GM03348 (cell line): ENCODE results near the gene FTL.

Experiments
- DNase-seq: peaks from one replicate; pipeline ENCODE4 v3.0.0; 2012; ENCODE audit warnings: low spot score

FTL gene

DNA sequence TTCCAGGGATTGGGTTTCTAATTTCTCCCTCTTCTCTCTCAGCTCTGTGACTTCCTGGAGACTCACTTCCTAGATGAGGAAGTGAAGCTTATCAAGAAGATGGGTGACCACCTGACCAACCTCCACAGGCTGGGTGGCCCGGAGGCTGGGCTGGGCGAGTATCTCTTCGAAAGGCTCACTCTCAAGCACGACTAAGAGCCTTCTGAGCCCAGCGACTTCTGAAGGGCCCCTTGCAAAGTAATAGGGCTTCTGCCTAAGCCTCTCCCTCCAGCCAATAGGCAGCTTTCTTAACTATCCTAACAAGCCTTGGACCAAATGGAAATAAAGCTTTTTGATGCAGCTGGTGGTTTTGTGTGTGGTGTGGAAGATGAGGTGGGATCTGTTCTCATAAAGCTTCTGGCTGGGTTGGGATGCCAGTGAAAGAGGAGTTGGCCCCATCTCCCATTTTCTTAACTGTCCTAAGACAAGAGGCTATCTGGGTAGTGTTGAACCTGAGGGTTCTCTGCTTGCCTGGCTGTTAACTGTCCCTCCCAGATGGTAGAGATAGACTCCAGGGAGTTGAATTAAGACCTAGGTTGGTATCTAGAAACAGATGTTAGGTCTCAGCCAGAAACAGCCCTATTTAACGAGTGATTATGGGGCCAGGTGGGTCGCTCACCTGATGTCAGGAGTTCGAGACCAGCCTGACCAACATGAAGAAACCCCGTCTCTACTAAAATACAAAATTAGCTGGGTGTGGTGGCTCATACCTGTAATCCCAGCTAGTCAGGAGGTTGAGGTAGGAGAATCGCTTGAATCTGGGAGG is 1.6 kb downstream of the FTL start:
- DNase-seq, result no peak

GRCh38 chr19:48967346-48968178 is 2.5 kb downstream of the FTL start:
- no peak for DNase-seq

GRCh38 chr19:48968179-48968661 is 3.1 kb downstream of the FTL start:
- DNase-seq, result peak; percentile 38

DNA sequence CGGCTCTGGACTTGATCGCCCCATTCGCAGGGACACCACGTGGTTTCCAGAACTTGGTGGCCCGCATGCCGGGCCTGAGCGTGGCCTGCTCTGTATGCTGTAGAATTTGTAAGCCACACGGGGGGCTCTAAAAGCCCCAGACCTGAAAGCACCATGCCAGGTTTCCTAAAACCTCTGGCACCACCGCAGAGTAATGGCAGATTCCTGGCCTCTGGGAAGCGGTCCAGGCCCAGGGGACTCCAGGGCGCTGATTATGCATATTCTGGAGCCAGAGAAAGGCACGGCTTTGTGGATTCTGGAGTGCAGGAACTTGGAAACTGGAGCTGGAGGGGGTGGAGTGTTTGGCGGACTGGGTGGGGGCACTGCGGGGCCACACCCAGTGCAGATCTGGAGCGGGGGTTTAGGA is 3.7 kb downstream of the FTL start:
- DNase-seq, result no peak

DNA sequence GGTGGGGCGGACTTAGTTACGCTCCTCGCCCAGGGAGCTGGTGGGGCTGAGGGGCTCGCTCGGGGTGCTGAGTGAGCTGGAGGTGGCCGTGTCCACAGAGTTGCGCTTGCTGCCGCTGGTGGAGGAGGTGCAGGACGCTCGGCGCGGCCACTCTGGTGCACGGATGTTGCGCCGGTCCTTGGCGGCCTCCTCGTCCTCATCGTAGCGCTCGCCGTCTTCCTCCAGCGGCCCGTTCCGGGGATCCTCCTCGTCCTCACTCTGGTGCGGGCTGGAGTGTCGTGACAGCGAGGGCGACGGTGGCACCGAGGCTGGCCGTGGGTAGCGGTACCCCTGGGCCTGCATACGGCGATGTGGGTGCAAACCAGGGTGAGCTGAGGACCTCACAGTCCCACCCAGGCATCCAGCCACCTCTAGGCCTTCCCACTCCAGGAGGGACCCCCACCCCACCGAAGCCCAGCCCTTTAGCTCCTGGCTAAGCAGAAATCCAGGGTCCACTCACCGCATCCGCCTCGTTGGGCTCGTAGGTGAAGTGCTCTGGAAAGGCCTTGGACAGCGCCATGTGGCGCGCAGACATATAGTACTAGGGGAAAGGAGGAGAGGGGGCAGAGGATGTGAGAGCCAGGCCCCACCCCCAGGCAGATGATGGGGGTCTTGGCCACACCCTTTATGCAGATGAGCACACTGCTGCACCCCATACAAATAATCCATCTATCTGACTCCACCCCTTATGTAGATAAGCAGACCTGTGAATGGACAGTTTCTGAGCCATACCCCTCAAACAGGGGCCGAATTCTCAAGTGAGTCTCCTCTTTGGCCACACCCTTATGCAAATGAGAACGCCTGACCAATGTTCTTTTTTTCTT is 4.4 kb downstream of the FTL start:
- DNase-seq, result no peak

GRCh38 chr19:48970139-48970766 is 5.1 kb downstream of the FTL start:
- no peak for DNase-seq

GRCh38 chr19:48970923-48971395 is 5.8 kb downstream of the FTL start:
- DNase-seq, result peak; percentile 81

- DNase-seq, result no peak
These were observed 11.1 kb downstream of the FTL start for GRCh38 chr19:48975947-48976847.

DNA sequence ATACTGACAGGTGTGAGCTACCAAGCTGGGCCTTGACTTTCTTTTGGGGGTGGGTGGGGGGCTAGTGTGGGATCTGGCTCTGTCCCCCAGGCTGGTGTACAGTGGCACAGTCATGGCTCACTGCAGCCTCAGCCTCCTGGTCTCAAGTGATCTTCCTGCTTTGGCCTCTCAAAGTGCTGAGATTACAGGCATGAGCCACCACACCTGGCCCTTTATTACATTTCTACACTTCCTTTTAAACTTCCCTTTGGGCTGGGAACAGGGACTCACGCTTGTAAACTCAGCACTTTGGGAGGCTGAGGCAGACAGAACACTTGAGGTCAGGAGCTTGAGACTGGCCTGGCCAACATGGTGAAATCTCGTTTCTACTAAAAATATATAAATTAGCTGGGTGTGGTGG is 12.0 kb downstream of the FTL start:
- DNase-seq, result no peak

DNA sequence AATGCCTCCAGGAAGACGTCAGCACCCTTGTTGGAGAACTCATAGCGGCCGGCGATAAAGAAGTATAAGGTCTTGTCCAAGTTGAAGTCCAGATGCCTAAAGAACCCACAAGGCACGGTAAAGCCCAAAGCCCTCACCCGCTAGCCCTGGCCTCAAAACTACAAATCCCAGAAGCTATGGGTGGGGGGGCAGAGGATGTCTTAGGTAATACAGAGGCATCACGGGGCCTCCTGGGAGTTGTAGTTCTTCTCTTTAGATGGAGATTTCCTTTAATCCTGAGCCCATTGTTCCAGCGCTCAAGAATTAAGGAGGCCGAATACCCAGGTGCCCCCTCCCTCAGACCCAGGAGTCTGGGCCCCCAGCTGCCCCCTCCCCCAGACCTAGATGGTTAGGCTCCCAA is 17.2 kb downstream of the FTL start:
- no peak for DNase-seq

DNA sequence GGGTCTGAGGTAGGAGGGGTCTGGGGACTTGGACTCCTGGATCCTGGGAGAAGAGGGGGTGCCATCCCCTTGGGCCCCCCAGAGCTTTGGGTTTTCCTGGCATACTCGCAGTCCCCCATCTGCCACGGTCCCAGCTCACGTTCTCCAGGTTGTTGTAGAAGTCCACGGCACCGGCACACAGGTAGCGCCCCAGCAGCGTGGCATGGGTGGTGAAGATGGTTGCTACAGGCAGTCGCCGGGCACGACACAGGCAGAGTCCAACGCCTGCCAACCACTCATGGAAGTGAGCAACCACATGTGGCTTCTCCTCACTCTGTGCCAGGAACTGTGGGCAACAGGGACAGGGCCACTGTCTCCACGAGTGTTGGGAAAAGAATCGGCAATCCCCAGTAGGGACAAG is 20.6 kb downstream of the FTL start:
- DNase-seq, result no peak

DNA sequence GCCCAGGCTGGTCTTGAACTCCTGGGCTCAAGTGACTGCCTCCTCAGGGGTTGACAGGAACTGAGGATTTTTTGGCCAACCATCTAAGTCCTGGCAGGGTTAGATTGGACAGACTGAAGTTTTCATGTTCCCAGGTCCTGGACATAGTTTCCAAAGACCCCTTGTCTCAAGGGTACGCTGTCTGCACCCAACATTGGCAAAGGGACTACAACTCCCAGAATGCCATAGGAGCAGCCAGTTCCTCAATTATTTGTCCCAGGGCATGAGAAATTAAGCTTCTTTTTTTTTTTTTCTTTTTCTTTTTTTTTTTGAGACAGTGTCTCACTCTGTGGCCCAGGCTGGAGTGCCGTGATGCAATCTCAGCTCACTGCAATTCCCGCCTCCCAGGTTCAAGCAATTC is 21.1 kb downstream of the FTL start:
- DNase-seq, result no peak

GRCh38 chr19:48987323-48987722 is 22.2 kb downstream of the FTL start:
- no peak for DNase-seq

DNA sequence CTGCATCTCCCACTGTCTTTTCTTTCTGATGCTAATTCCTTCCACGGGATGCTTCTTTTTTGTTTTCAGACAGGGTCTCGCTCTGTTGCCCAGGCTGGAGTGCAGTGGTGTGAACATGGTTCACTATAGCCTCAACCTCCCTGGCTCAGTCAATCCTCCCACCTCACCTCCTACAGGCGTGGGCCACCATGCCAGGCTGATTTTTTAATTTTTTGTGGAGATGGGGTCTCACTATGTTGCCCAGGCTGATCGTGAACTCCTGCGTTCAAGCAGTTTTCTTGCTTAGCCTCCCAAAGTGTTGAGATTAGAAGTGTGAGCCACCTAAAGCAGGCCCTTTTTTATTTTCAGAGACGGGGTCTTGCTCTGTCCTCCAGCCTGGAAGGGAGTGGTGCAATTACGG is 23.2 kb downstream of the FTL start:
- DNase-seq, result no peak

GRCh38 chr19:48988860-48989259 is 23.8 kb downstream of the FTL start:
- no peak for DNase-seq

DNA sequence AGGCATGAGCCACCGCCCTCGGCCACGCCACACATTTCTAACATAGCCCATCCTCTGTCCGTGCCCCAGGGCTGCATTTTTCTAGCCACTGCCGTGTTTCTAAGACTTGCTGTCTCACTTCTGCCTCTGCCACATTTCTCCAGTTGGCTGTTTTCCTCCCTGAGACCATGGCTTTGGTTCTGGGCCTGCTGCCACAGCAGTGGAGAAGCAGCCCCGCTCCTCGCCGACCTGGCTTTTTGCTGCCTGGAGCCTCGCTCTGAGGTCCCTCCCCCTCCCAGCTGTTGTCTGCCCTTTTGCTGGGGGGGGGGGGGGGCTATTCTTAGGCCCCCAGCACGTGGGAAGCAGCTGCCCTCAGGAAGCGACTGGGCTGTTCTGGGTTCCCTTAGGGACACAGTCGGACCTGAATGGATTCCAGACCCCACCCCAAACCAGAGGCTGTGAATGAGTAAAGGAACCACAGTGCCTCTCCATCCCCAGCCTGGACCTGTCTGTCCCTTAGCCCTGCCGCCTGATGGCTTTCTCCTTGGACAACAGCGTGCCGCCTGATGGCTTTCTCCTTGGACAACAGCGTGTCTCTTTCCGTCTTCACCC is 24.7 kb downstream of the FTL start:
- no peak for DNase-seq

DNA sequence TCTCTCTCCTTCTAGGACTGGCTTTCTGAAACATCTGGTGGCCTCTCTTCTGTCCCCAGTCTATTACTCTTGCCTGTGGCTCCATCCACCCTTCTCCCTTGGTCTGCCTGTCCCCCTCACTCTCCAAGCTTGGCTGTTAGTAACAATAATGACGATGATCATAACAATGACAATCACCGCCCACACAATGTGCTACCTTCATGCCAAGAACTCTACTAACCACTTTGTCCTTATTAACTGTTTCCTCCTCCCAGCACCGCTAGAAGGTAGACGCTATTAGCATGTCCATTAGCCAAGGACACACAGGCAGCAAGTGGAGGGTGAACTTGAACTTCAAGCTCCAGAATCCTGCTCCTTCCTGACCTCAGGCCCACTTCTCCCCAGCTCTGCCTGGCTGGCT is 25.3 kb downstream of the FTL start:
- DNase-seq, result no peak

DNA sequence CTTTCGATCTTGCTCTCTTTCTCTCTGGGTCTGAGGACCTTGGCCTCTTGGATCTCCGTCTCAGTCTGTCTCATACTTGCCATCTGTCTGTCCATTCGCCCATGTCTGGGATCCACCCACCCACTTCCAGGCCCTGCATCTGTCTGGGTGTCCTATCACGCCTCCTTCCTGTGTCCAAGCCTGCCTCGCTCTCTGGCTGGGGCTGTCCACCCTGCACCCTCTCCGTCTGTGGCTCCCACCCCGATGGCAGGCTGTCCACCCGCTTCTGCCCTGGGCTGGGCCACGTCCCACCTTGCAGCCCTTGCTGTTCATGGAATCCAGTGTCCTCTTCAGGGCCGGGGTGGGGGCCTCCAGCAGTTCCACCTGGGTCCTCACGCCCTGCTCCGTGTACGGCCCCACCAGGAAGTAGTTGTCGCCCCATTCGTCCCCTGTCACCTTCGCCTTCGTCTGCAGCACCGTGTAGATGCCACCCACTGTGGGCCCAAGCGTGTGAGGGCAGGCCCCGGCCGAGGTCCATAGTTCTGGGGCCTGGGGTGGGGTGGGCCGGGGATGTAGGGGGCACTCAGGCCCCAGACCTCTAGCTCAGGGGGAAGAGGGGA is 26.0 kb downstream of the FTL start:
- DNase-seq, result no peak

- peak; percentile 92 for DNase-seq
These were observed 26.9 kb downstream of the FTL start for GRCh38 chr19:48991873-48992580.
